Stimulated activated CD8-positive, alpha-beta memory T cell treated with anti-CD3 and anti-CD28 coated beads, Interleukin-7, amount 100 ng/mL, for 1 hour (primary cell): ENCODE data around the gene GOLPH3L.
"Not testable (repeated sequence)": the region's sequence is repeated elsewhere in the genome, so short reads cannot be mapped to it uniquely, and the experiment has no call there.

Experiments used
- DNase-seq, 2 donors: peaks; one replicate each; pipeline ENCODE4 v3.0.0-alpha.2; 2020; ENCODE audit warnings: low read depth in 2 of 2

GOLPH3L gene

GRCh38 chr1:150615346-150616201, 81.4 kb downstream of the GOLPH3L start:
- DNase-seq = no peak

- no peak for DNase-seq
Observed at GRCh38 chr1:150613061-150613920, 83.7 kb downstream of the GOLPH3L start.

- DNase-seq = no peak
Observed at GRCh38 chr1:150612014-150612345, 85.0 kb downstream of the GOLPH3L start.

GRCh38 chr1:150610576-150610975, 86.4 kb downstream of the GOLPH3L start:
- DNase-seq = no peak

- DNase-seq = no peak
Observed at GRCh38 chr1:150609732-150610131, 87.2 kb downstream of the GOLPH3L start.

GRCh38 chr1:150606463-150607142, 90.4 kb downstream of the GOLPH3L start:
- no peak for DNase-seq

GRCh38 chr1:150605451-150605731, 91.6 kb downstream of the GOLPH3L start:
- DNase-seq = not testable (repeated sequence)

- DNase-seq = no peak
Observed at GRCh38 chr1:150604226-150604588, 92.7 kb downstream of the GOLPH3L start.

- DNase-seq = no peak
Observed at GRCh38 chr1:150603711-150604110, 93.2 kb downstream of the GOLPH3L start.

GRCh38 chr1:150602372-150602771, 94.6 kb downstream of the GOLPH3L start:
- DNase-seq = not testable (repeated sequence)

- DNase-seq = no peak
Observed at GRCh38 chr1:150601540-150601939, 95.4 kb downstream of the GOLPH3L start.

GRCh38 chr1:150598346-150598745, 98.6 kb downstream of the GOLPH3L start:
- not testable (repeated sequence) for DNase-seq

- no peak for DNase-seq
Observed at GRCh38 chr1:150596976-150597375, 100.0 kb downstream of the GOLPH3L start.
